Measurements from ENCODE around the gene EXOC2. TPM values are rescaled to one million over a fixed set of nuclear protein-coding genes. Genes with fewer than 3 reads are reported as not detected.

The EXOC2 gene
- total and polyA plus RNA-seq, 2 donors = 12.1 to 22.1 TPM

GRCh38 chr6:446418-447366, 246.2 kb downstream of the EXOC2 start:
- WGBS = 77% methylated on average over 28 of the region's 28 CpGs
- no peaks in the 10 kb centered on the region for H3K27me3 ChIP-seq (ENCODE audit: control insufficient read depth in 2 of 2, insufficient read depth in 1 of 2, low read length in 1 of 2)
- H3K36me3 ChIP-seq (ENCODE audit: control insufficient read depth in 2 of 2, insufficient read depth in 2 of 2, low read length in 1 of 2) = no peaks in the 10 kb centered on the region
- DNase-seq (ENCODE audit: low read depth in 6 of 9, low spot score in 9 of 9) = peak in 7 of 9 donors; percentile 32 to 71 (median 39)
- H3K4me1 ChIP-seq (ENCODE audit: control insufficient read depth in 2 of 2, insufficient read depth in 2 of 2, low read length in 2 of 2) = peaks cover 18 to 37% of the 10 kb centered on the region in 2 donors
- H3K4me3 ChIP-seq (ENCODE audit: low read length in 2 of 2) = no peak overlapping the region
- no peaks in the 10 kb centered on the region for H3K9me3 ChIP-seq (ENCODE audit: control insufficient read depth in 2 of 2, insufficient read depth in 1 of 2, low read length in 1 of 2)
- H3K27ac ChIP-seq (ENCODE audit: low read depth in 1 of 2, low read length in 1 of 2) = peak overlapping the region in 1 of 2 donors; percentile 83

GRCh38 chr6:445571-446417, 247.1 kb downstream of the EXOC2 start:
- H3K27ac ChIP-seq (ENCODE audit: low read depth in 1 of 2, low read length in 1 of 2) = peak overlapping the region in 1 of 2 donors; percentile 42
- DNase-seq (ENCODE audit: low read depth in 6 of 9, low spot score in 9 of 9) = no peak
- H3K4me3 ChIP-seq (ENCODE audit: low read length in 2 of 2) = no peak overlapping the region
- H3K4me1 ChIP-seq (ENCODE audit: control insufficient read depth in 2 of 2, insufficient read depth in 2 of 2, low read length in 2 of 2) = peaks cover 18 to 37% of the 10 kb centered on the region in 2 donors
- H3K9me3 ChIP-seq (ENCODE audit: control insufficient read depth in 2 of 2, insufficient read depth in 1 of 2, low read length in 1 of 2) = no peaks in the 10 kb centered on the region
- no peaks in the 10 kb centered on the region for H3K27me3 ChIP-seq (ENCODE audit: control insufficient read depth in 2 of 2, insufficient read depth in 1 of 2, low read length in 1 of 2)
- H3K36me3 ChIP-seq (ENCODE audit: control insufficient read depth in 2 of 2, insufficient read depth in 2 of 2, low read length in 1 of 2) = no peaks in the 10 kb centered on the region
- 94% methylated on average over 11 of the region's 11 CpGs for WGBS

DNA sequence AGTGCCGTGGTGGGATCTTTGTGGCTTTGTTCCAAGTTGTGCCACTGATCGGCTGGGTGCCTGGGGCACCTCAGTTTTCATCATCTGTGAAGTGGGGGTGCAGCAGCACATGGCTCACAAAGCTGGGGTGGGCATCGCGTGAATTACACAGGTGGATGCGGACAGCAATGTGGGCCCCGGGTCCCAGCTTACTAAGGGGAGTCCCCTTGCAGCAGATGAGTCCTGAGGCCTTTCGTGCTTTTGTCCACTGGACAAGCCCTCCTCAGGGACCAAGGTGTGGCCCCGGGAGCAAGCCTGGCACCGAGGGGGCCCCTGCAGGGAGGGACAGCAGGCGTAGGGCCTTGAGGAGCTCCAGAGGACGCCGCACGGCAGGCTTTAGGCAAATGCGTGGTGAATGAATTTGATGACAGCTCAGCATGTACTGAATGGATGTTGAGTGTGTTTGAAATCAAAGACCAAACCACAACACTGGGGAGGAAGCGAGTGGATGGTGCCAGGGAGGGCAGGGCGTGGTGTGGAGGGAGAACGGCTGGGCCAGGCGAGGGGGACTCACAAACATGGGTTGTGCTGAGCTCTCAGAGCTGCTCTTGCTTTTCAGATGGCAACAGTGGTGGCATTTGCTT, 248.2 kb downstream of the EXOC2 start:
- Histone ChIP-seq H3K4me1 (ENCODE audit: control insufficient read depth in 2 of 2, insufficient read depth in 2 of 2, low read length in 2 of 2) (peaks cover 18 to 37% of the 10 kb centered on the region in 2 donors), H3K27ac (ENCODE audit: low read depth in 1 of 2, low read length in 1 of 2) (no peak overlapping the region), H3K4me3 (ENCODE audit: low read length in 2 of 2) (no peak overlapping the region), H3K27me3 (ENCODE audit: control insufficient read depth in 2 of 2, insufficient read depth in 1 of 2, low read length in 1 of 2) (no peaks in the 10 kb centered on the region), H3K9me3 (ENCODE audit: control insufficient read depth in 2 of 2, insufficient read depth in 1 of 2, low read length in 1 of 2) (no peaks in the 10 kb centered on the region), H3K36me3 (ENCODE audit: control insufficient read depth in 2 of 2, insufficient read depth in 2 of 2, low read length in 1 of 2) (no peaks in the 10 kb centered on the region)
- 50% methylated on average over 18 of the region's 18 CpGs for WGBS
- DNase-seq (ENCODE audit: low read depth in 6 of 9, low spot score in 9 of 9) = peak in 6 of 9 donors; percentile 16 to 71 (median 42)

DNA sequence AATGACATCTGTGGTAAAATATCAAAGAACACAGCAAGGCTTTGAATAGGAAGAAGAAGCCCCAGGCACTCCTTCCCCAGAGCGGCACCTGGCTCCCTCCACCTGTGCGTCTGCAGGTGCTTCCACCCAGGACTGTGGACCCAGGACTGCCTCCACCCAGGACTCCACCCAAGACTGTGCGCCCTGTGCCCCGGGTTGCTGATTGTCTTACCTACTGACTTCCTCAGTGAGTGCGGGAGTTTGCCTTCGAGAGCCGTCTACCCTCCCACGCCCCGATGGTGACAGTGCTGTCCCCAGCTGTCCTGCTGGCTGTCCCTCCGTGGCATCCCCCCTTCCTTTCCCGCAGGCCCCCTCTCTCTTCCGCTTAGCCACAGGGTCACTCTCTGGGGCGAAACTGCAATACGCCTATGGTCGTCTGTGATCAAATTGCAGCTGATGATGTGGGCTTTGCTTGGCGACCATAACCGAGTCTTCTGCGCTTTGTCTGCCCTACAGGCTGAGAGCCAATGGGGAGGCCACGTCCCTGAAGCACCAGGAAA, 249.2 kb downstream of the EXOC2 start:
- Histone ChIP-seq H3K9me3 (ENCODE audit: control insufficient read depth in 2 of 2, insufficient read depth in 1 of 2, low read length in 1 of 2) (no peaks in the 10 kb centered on the region), H3K4me3 (ENCODE audit: low read length in 2 of 2) (no peak overlapping the region), H3K4me1 (ENCODE audit: control insufficient read depth in 2 of 2, insufficient read depth in 2 of 2, low read length in 2 of 2) (peaks cover 18 to 37% of the 10 kb centered on the region in 2 donors), H3K27me3 (ENCODE audit: control insufficient read depth in 2 of 2, insufficient read depth in 1 of 2, low read length in 1 of 2) (no peaks in the 10 kb centered on the region), H3K36me3 (ENCODE audit: control insufficient read depth in 2 of 2, insufficient read depth in 2 of 2, low read length in 1 of 2) (no peaks in the 10 kb centered on the region), H3K27ac (ENCODE audit: low read depth in 1 of 2, low read length in 1 of 2) (no peak overlapping the region)
- 88% methylated on average over 19 of the region's 19 CpGs for WGBS
- DNase-seq (ENCODE audit: low read depth in 6 of 9, low spot score in 9 of 9) = no peak

DNA sequence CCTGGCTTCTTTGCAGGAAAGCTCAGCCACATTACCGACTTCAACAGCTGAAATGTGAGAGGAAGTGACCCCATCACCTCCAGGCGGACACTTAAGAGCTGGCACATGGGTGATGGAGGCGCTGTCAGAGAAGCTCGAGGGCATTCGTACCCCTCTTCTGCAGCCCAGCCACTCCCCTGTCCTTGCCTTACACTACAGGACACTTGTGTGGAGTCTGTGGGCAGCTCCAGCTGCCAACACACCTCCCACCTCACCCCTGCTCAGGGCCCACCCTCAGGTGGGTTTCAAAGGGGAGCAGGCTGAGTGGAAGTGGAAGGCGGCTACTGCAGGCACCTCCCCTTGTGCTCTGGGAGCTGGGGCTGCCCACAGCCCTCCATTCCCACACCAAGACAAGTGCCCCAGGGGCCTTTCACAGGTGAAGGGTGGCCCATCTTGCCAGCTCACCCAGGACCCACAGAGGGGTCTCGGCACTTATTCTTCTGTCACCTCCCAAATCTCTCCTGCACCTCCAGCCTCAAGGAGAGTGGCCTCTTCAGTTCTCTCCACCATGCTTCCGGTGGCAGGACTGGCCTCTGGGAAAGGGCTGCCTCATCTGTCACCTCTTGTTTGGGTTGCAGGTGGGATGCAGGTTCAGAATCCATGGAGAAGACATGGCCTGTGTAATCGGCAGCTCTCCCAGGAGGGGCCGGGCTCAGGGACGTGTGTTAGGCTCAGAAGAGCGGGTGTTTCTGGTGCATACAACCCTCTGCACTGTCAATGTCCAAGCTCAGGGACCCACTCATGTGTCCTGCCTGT, 251.6 kb downstream of the EXOC2 start:
- H3K36me3 ChIP-seq (ENCODE audit: control insufficient read depth in 2 of 2, insufficient read depth in 2 of 2, low read length in 1 of 2) = no peaks in the 10 kb centered on the region
- WGBS = 93% methylated on average over 12 of the region's 12 CpGs
- H3K27ac ChIP-seq (ENCODE audit: low read depth in 1 of 2, low read length in 1 of 2) = no peak overlapping the region
- H3K4me3 ChIP-seq (ENCODE audit: low read length in 2 of 2) = no peak overlapping the region
- no peak for DNase-seq (ENCODE audit: low read depth in 6 of 9, low spot score in 9 of 9)
- H3K27me3 ChIP-seq (ENCODE audit: control insufficient read depth in 2 of 2, insufficient read depth in 1 of 2, low read length in 1 of 2) = no peaks in the 10 kb centered on the region
- peaks cover 9 to 22% of the 10 kb centered on the region in 2 donors for H3K4me1 ChIP-seq (ENCODE audit: control insufficient read depth in 2 of 2, insufficient read depth in 2 of 2, low read length in 2 of 2)
- no peaks in the 10 kb centered on the region for H3K9me3 ChIP-seq (ENCODE audit: control insufficient read depth in 2 of 2, insufficient read depth in 1 of 2, low read length in 1 of 2)

DNA sequence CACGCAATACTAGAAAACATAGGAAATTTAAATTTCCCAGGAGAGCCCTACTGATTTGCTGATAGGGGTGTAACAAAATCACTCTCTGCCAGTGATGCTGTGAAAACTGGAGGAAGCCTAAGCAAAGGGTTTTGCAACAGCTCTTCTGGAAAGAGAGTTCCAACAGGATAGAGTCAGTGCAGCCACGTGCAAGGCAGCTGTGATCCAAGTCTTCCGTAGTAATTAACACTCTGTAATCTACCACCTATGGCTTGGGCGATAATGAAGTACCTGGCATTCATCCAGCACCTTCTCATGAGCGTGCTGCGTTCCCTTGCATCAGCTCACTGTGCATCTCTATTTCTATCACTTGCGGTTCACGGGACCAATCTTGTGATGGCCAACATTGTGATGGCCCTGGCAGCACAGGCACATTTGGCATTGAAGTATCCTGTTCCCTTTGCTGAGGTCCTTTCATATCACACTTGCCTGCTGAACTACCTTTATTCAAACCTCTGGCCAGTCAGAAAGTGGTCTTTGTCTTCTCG, 253.2 kb downstream of the EXOC2 start:
- no peak overlapping the region for H3K4me3 ChIP-seq (ENCODE audit: low read length in 2 of 2)
- no peaks in the 10 kb centered on the region for H3K27me3 ChIP-seq (ENCODE audit: control insufficient read depth in 2 of 2, insufficient read depth in 1 of 2, low read length in 1 of 2)
- DNase-seq (ENCODE audit: low read depth in 6 of 9, low spot score in 9 of 9) = no peak
- H3K9me3 ChIP-seq (ENCODE audit: control insufficient read depth in 2 of 2, insufficient read depth in 1 of 2, low read length in 1 of 2) = no peaks in the 10 kb centered on the region
- H3K36me3 ChIP-seq (ENCODE audit: control insufficient read depth in 2 of 2, insufficient read depth in 2 of 2, low read length in 1 of 2) = no peaks in the 10 kb centered on the region
- H3K4me1 ChIP-seq (ENCODE audit: control insufficient read depth in 2 of 2, insufficient read depth in 2 of 2, low read length in 2 of 2) = peaks cover 6 to 14% of the 10 kb centered on the region in 2 donors
- 87% methylated on average over 9 of the region's 9 CpGs for WGBS
- no peak overlapping the region for H3K27ac ChIP-seq (ENCODE audit: low read depth in 1 of 2, low read length in 1 of 2)

DNA sequence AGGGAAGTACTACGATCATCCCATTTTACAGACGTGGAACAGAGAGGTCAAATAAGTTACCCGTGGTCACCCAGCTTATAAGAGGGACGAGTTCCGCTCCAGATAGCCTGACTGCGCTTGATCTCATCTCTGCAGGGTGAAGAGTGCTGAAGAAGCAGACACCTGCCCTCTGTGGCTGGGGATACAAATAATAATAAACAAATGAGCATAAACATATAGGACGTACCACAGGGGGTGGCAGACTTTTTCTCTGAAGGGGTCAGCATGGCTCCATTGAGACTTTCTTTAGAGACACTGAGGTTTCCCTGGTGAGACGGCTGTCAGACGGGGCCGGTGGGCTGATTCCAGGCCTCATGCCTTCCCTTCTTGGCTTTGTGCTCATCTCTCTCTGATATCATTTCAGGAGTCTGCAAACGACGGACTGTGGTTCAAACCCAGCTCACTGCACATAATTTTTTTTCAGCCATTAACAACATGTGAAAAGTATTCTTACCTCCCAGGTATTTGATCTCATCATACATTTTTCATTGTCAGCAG, 254.2 kb downstream of the EXOC2 start:
- H3K36me3 ChIP-seq (ENCODE audit: control insufficient read depth in 2 of 2, insufficient read depth in 2 of 2, low read length in 1 of 2) = no peaks in the 10 kb centered on the region
- DNase-seq (ENCODE audit: low read depth in 6 of 9, low spot score in 9 of 9) = no peak
- no peak overlapping the region for H3K4me3 ChIP-seq (ENCODE audit: low read length in 2 of 2)
- H3K9me3 ChIP-seq (ENCODE audit: control insufficient read depth in 2 of 2, insufficient read depth in 1 of 2, low read length in 1 of 2) = no peaks in the 10 kb centered on the region
- 96% methylated on average over 12 of the region's 12 CpGs for WGBS
- H3K27ac ChIP-seq (ENCODE audit: low read depth in 1 of 2, low read length in 1 of 2) = no peak overlapping the region
- H3K4me1 ChIP-seq (ENCODE audit: control insufficient read depth in 2 of 2, insufficient read depth in 2 of 2, low read length in 2 of 2) = peaks cover 4 to 15% of the 10 kb centered on the region in 2 donors
- H3K27me3 ChIP-seq (ENCODE audit: control insufficient read depth in 2 of 2, insufficient read depth in 1 of 2, low read length in 1 of 2) = no peaks in the 10 kb centered on the region

DNA sequence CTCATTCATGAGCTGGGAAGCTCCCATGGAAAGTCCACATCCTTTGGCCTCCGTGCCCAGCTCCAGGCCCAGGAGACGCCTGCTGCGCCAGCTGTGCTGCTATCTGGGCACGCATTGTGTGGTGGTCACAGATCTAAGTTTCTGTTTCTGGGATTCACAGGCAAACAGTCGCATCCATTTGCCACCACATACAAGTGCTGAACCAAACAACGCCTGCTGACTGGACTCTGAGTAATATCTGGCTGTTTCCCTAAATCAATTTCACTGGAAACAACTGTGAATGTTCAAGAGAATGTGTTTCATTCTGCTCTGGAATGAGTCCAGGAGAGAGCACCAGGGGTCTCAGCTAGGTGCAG, 255.9 kb downstream of the EXOC2 start:
- H3K27me3 ChIP-seq (ENCODE audit: control insufficient read depth in 2 of 2, insufficient read depth in 1 of 2, low read length in 1 of 2) = no peaks in the 10 kb centered on the region
- no peak overlapping the region for H3K4me3 ChIP-seq (ENCODE audit: low read length in 2 of 2)
- no peak for DNase-seq (ENCODE audit: low read depth in 6 of 9, low spot score in 9 of 9)
- no peak overlapping the region for H3K27ac ChIP-seq (ENCODE audit: low read depth in 1 of 2, low read length in 1 of 2)
- no peaks in the 10 kb centered on the region for H3K36me3 ChIP-seq (ENCODE audit: control insufficient read depth in 2 of 2, insufficient read depth in 2 of 2, low read length in 1 of 2)
- WGBS = 97% methylated on average over 6 of the region's 6 CpGs
- H3K9me3 ChIP-seq (ENCODE audit: control insufficient read depth in 2 of 2, insufficient read depth in 1 of 2, low read length in 1 of 2) = no peaks in the 10 kb centered on the region
- peaks cover 2 to 13% of the 10 kb centered on the region in 2 donors for H3K4me1 ChIP-seq (ENCODE audit: control insufficient read depth in 2 of 2, insufficient read depth in 2 of 2, low read length in 2 of 2)

Measured in thymus (tissue), 11 donors.